Karpas-422 (cell line): ENCODE results near the gene MOXD1. TPM values are rescaled to one million over a fixed set of nuclear protein-coding genes. Genes with fewer than 3 reads are reported as not detected.

ENCODE experiments used
- DNase-seq: peaks from one replicate; pipeline ENCODE4 v3.0.0-alpha.2; 2015
- H2AFZ ChIP-seq: fragments of 200-600 bp; sonication (generic); 2 replicates; pipeline ENCODE4 v1.6.1; 2014; ENCODE audit warnings: antibody characterized with exemption, low read length, mixed read lengths
- H3K27ac ChIP-seq: fragments of 200-600 bp; sonication (generic); 2 replicates; pipeline ENCODE4 v1.5.1; 2014; ENCODE audit warnings: mild to moderate bottlenecking, low read length, moderate library complexity
- H3K27me3 ChIP-seq: fragments of 200-600 bp; sonication (generic); 2 replicates; pipeline ENCODE4 v1.6.1; 2014; ENCODE audit warnings: low read length, mixed read lengths
- H3K36me3 ChIP-seq: fragments of 200-600 bp; sonication (generic); 2 replicates; pipeline ENCODE4 v1.6.1; 2014; ENCODE audit warnings: low read length, mixed read lengths; ENCODE audit not compliant: insufficient read depth
- H3K4me1 ChIP-seq: fragments of 200-600 bp; sonication (generic); 2 replicates; pipeline ENCODE4 v1.6.1; 2014; ENCODE audit warnings: mild to moderate bottlenecking, low read length, mixed read lengths
- H3K4me2 ChIP-seq: fragments of 200-600 bp; sonication (generic); 2 replicates; pipeline ENCODE4 v1.6.1; 2014; ENCODE audit warnings: low read length, low read depth, mild to moderate bottlenecking; ENCODE audit not compliant: poor library complexity, severe bottlenecking
- H3K4me3 ChIP-seq: fragments of 200-600 bp; sonication (generic); 2 replicates; pipeline ENCODE4 v1.5.1; 2014; ENCODE audit warnings: mild to moderate bottlenecking, antibody characterized with exemption, low read length, mixed read lengths
- H3K79me2 ChIP-seq: fragments of 200-600 bp; sonication (generic); 2 replicates; pipeline ENCODE4 v1.6.1; 2014; ENCODE audit warnings: mild to moderate bottlenecking, low read length, mixed read lengths
- H3K9ac ChIP-seq: fragments of 200-600 bp; sonication (generic); 2 replicates; pipeline ENCODE4 v1.6.0; 2014; ENCODE audit warnings: low read length
- H3K9me2 ChIP-seq: fragments of 200-600 bp; sonication (generic), shearing (Covaris generic); replicated peaks from 2 replicates; pipeline ENCODE4 v1.6.0; 2014; ENCODE audit warnings: mild to moderate bottlenecking, low read length, moderate library complexity; ENCODE audit not compliant: insufficient read depth
- H3K9me3 ChIP-seq: fragments of 300-700, 200-600 bp; sonication (generic); 2 replicates; pipeline ENCODE4 v1.6.1; 2014; ENCODE audit warnings: low read length, mixed read lengths
- H4K20me1 ChIP-seq: fragments of 200-600 bp; sonication (generic); 2 replicates; pipeline ENCODE4 v1.6.1; 2014; ENCODE audit warnings: mild to moderate bottlenecking, antibody characterized with exemption, low read length, low read depth; ENCODE audit not compliant: insufficient read depth
- total RNA-seq: library from RNA; depleted of rRNA; stranded (reverse); fragments of >200 nt; shearing (Covaris generic); gene quantifications from 2 replicates; pipeline ENCODE4 v1.2.3, GENCODE V29; 2014; ENCODE audit warnings: low replicate concordance

The MOXD1 gene
- total RNA-seq, 1 experiment from 2014 or later: not detected

DNA sequence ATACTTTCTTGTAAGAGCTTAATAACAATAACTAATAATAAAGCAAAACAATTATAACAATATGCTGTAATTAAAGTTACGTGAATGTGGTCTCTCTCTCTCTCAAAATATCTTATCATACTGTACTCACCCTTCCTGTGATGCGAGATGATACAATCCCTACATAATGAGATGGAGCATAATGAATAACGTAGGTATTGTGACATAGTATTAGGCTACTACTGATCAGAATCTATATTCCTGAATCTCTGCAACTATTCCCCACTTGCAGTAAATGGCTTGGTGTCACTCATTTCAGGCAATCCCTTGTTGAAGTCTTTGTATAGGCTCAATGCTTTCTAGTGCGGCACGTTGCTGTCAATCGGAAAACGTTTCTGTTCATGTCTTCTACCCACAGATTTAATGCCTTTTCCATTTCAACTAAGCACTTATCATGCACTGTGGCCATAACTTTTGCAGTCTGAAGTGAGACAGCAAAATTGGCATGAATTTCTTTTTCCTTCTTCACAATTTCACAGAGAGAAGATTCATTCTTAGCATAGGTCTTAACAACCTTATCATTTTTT, 32.3 kb downstream of the MOXD1 start:
- Histone ChIP-seq H3K27me3 (no peaks in the 10 kb centered on the region), H3K9me2 (no peaks in the 10 kb centered on the region), H3K36me3 (no peaks in the 10 kb centered on the region), H3K4me3 (no peak overlapping the region), H4K20me1 (no peaks in the 10 kb centered on the region), H3K27ac (no peak overlapping the region), H2AFZ (no peak overlapping the region), H3K79me2 (no peaks in the 10 kb centered on the region), H3K9ac (no peak overlapping the region), H3K9me3 (no peaks in the 10 kb centered on the region), H3K4me1 (no peaks in the 10 kb centered on the region), H3K4me2 (no peak overlapping the region)
- no peak for DNase-seq

DNA sequence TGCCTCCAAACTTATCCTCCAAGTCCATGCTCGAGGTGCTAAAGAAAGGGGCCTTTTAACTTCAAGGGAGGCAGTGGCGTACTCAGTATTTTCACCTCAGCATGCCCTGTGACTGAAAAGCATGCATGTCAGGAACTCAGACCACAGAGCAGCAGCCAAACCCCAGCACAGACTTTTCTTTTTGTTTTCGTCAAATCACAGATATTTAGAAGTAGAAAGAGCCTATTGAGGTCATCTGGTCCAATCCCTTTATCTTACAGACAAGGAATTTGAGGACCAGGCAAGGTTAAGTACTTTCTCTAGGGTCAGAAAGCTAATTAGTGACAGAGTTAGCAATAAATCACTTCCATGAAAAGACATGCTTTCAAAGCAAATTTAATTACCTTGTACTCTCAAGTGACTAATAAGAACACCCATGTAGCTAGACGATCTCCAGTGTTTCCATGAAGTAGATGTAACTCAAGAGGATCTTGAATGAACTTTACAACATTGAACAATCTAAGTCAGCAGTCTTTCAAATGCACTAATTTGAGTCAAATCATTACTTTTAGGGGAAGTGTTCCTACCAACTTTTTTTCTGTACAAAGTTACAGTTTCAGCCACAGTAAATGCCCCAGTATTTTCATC, 35.9 kb downstream of the MOXD1 start:
- Histone ChIP-seq H3K79me2 (no peaks in the 10 kb centered on the region), H3K27me3 (no peaks in the 10 kb centered on the region), H4K20me1 (no peaks in the 10 kb centered on the region), H3K4me2 (no peak overlapping the region), H3K9me3 (no peaks in the 10 kb centered on the region), H3K4me3 (no peak overlapping the region), H3K9me2 (no peaks in the 10 kb centered on the region), H3K9ac (no peak overlapping the region), H2AFZ (no peak overlapping the region), H3K4me1 (no peaks in the 10 kb centered on the region), H3K36me3 (no peaks in the 10 kb centered on the region), H3K27ac (no peak overlapping the region)
- no peak for DNase-seq

DNA sequence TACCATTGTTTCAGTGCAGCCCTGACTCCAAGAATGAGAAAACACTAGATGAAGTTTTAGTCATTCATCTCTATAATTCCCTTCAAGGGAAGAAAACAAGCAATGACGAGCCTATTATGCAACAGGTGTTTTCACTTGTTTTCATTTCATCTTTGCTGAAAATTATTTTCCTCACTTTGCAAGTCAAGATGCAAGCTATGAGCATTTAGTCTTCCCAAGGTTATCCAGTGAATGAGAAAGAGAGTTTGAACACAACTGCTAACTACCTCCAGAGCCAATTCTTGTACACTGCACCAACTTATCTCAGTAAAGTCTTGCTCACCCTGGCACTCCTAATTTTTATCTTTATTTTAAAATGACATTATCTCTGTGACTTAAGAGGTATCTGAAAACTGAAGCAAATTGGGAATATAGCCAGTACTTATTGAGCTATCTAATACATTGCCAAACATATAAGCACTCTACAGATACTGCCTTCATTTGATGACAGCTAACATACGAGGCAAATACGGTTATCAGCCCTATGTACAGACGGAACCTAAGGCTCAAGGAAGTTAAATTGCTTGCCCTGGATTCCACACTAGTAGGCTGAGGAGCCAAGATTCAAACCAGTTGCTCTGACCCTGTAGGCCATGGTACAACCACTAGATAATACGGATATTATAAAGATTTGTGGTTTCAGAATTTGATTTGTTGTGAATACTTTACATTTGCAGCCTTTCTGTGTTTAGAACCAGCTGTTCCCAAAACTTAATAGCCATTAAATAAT, 36.8 kb downstream of the MOXD1 start:
- Histone ChIP-seq H3K4me1 (no peaks in the 10 kb centered on the region), H3K4me2 (no peak overlapping the region), H2AFZ (no peak overlapping the region), H3K27me3 (no peaks in the 10 kb centered on the region), H3K27ac (no peak overlapping the region), H3K79me2 (no peaks in the 10 kb centered on the region), H3K4me3 (no peak overlapping the region), H3K9me2 (no peaks in the 10 kb centered on the region), H3K9me3 (no peaks in the 10 kb centered on the region), H3K9ac (no peak overlapping the region), H3K36me3 (no peaks in the 10 kb centered on the region), H4K20me1 (no peaks in the 10 kb centered on the region)
- DNase-seq: no peak

DNA sequence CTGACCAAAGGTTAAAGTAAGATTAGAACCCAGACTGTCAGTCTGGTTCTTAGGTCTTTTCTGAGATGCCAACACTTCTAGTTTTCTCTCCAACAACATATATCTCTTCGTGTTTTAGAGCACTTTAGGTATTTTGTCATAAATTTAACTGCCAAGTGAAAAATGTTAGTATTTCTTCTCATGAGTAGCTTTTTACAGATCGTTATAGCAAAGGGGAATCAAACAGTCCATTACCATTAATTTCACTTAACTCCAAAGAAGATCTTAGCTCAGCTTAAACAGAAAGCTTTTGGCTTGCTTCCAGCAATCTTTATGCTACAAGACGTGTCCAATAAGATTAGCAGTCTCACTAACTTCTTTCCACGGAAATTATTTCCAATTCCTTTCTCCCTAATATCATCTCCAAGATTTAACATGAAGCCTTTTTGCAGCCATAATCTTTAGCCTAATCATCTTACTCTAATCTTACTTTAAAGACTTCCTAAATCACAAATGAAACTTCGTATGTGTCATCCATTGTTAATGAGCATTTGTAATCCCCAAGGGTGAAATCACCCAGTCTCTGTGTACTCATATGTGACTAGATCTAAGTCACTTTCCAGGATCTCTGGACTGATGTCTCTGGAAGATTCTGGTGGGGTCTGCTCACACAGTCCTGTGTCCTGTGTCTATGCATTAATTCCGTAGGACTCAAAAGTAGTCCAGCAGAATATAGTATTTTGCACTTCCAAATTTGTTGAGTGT, 38.7 kb downstream of the MOXD1 start:
- H3K4me1 ChIP-seq: no peaks in the 10 kb centered on the region
- H3K36me3 ChIP-seq: no peaks in the 10 kb centered on the region
- H3K27me3 ChIP-seq: no peaks in the 10 kb centered on the region
- no peaks in the 10 kb centered on the region for H3K9me3 ChIP-seq
- no peak overlapping the region for H3K9ac ChIP-seq
- no peaks in the 10 kb centered on the region for H4K20me1 ChIP-seq
- H3K27ac ChIP-seq: no peak overlapping the region
- no peaks in the 10 kb centered on the region for H3K9me2 ChIP-seq
- no peak for DNase-seq
- H3K4me3 ChIP-seq: no peak overlapping the region
- H3K4me2 ChIP-seq: no peak overlapping the region
- H2AFZ ChIP-seq: no peak overlapping the region
- no peaks in the 10 kb centered on the region for H3K79me2 ChIP-seq

DNA sequence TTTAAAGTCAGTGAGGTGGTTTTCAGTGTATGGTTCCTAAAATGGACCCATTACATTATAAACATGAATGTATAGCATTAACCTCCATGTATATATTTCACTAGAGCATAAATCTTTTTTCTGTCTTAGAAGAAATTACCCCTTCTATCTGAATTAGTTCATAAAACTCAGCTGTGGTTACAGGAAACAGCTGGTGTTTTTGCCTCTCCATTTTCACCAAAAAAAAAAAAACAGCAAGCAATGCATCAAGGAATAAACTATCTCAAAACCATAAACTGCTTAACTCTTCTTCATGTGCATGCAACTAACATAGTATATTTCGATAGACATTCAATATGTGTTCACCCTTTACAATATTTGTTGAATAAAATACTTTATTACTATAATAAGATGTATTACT, 40.2 kb downstream of the MOXD1 start:
- Histone ChIP-seq H3K9me2 (no peaks in the 10 kb centered on the region), H3K4me2 (no peak overlapping the region), H2AFZ (no peak overlapping the region), H3K9me3 (no peaks in the 10 kb centered on the region), H3K4me3 (no peak overlapping the region), H4K20me1 (no peaks in the 10 kb centered on the region), H3K4me1 (no peaks in the 10 kb centered on the region), H3K79me2 (no peaks in the 10 kb centered on the region), H3K27ac (no peak overlapping the region), H3K27me3 (no peaks in the 10 kb centered on the region), H3K36me3 (no peaks in the 10 kb centered on the region), H3K9ac (no peak overlapping the region)
- DNase-seq: no peak

DNA sequence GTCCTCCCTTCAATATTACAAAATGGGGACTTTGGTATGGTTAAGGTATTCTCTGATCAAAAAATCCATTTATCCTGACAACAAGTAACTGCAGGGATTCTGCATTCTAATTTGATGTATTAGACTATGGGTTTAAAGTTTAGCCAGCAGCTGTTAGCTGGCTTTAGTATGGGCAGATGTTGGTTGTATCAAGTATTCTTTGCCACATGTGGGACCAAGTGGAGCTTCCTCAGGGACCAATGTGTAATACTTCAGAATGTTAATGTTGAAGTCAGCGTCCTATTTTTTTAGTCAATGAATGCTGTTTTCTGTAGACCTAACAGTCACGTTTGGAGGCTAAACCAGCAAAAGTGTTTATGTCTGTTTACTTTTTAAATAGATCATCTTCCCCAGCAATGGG, 41.4 kb downstream of the MOXD1 start:
- Histone ChIP-seq H3K4me2 (no peak overlapping the region), H3K79me2 (no peaks in the 10 kb centered on the region), H3K4me3 (no peak overlapping the region), H3K36me3 (no peaks in the 10 kb centered on the region), H2AFZ (no peak overlapping the region), H3K9me3 (no peaks in the 10 kb centered on the region), H3K4me1 (peaks cover 4% of the 10 kb centered on the region), H3K9ac (no peak overlapping the region), H4K20me1 (no peaks in the 10 kb centered on the region), H3K9me2 (no peaks in the 10 kb centered on the region), H3K27me3 (no peaks in the 10 kb centered on the region), H3K27ac (no peak overlapping the region)
- DNase-seq: no peak

DNA sequence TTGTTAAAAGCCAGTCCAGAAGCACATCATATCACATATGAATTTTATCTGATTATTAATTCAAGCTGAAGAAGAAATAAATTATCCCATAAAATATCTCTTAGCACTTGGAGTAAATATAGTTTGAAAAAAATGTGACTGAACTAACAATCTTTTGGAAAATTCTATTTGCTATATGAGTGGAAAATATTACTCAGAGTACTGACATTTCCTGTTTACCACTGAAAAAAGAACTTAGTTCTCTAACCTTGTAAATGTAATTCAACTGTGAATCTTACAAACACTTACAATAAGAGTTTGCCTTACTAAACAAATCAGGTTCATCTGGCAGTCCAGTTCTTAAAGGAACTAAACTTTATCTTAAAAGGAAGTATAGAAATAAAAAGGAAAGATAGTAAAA, 44.2 kb downstream of the MOXD1 start:
- no peak overlapping the region for H3K4me2 ChIP-seq
- H3K4me1 ChIP-seq: peaks cover 14% of the 10 kb centered on the region
- H3K27ac ChIP-seq: no peak overlapping the region

More for the DNA sequence above, 44.2 kb downstream of the MOXD1 start:
- H3K9me3 ChIP-seq: no peaks in the 10 kb centered on the region
- no peaks in the 10 kb centered on the region for H3K79me2 ChIP-seq
- no peak overlapping the region for H2AFZ ChIP-seq
- H3K9me2 ChIP-seq: no peaks in the 10 kb centered on the region
- no peaks in the 10 kb centered on the region for H3K36me3 ChIP-seq
- H3K9ac ChIP-seq: no peak overlapping the region
- H3K4me3 ChIP-seq: no peak overlapping the region
- DNase-seq: no peak
- no peaks in the 10 kb centered on the region for H3K27me3 ChIP-seq
- H4K20me1 ChIP-seq: no peaks in the 10 kb centered on the region
